HCEC 1CT (cell line): ENCODE data around the gene CELSR1.

Experiments
- DNase-seq: peaks from one replicate; pipeline ENCODE4 v3.0.0-alpha.2; 2017

Gene CELSR1

GRCh38 chr22:46357711-46358520, 179.5 kb downstream of the CELSR1 start:
- no peak for DNase-seq

- DNase-seq: no peak
These were observed 180.6 kb downstream of the CELSR1 start for GRCh38 chr22:46356496-46357480.

DNA sequence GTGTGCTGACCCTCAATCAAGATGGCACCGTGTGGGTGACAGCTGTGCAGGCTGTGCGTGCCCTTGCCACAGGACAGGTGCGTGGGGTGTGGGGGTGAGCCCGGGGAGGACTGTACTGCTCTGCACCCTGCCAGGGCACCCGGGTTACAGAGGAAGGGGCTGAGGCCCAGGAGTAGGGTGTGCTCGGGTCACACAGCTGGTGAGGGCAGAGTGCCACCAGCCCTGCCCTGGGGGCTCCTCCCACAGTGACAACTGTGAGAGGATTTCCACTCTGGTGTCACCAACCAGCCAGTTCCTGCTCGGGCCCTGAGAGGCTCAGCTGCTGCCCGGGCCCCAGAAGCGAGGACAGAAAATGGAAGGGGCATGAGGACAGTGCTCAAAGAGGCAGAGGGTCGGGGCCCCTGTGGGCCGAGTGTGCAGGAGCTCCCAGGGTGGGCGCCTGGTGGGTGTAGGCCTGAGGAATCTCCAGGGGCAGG, 181.4 kb downstream of the CELSR1 start:
- DNase-seq: no peak

DNA sequence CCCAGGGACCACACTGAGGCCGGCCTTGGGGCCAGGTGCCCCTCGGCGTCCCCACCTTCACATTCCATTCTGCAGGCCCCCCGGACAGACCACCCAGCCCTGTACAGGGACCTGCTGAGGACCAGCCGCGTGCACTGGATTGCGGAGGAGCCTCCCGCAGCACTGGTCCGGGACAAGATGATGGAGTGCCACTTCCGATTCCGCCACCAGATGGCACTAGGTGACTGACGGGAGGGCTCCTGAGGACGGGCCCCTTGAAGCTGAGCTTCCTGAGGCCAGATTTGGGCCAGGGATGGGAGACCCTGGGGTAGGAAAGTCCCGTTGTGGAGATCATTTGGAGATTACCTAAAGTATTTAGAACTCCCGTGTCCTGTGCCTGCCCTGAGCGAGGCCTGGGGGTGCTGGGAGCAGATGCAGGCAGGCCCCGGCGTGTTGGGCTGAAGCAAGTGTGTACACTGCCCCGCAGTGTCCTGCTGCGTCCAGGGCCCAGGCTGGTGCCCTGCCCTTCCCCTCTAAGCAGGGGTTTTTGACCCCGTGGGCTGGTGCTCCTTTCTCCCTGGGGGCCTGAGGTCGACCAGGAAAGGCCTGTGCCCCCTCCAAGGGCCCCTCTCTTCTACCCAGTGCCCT, 181.9 kb downstream of the CELSR1 start:
- no peak for DNase-seq

DNA sequence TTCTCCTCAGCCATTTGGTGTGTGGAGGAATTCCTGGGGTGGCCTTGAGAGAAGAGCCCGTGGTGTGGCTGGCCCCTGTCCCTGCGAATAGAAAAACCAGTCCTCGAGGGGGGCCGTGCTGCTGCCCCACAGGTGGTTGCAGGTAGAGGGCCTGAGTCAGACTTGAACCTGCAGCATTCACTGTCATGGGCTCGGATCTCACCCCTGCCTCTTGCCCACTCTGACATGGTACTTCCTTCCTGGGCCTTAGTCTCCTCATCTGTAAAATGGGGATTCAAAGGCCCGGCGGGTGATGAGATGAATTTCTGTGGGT, 182.5 kb downstream of the CELSR1 start:
- DNase-seq: no peak

- DNase-seq: no peak
These were observed 183.0 kb downstream of the CELSR1 start for GRCh38 chr22:46354176-46354992.

DNA sequence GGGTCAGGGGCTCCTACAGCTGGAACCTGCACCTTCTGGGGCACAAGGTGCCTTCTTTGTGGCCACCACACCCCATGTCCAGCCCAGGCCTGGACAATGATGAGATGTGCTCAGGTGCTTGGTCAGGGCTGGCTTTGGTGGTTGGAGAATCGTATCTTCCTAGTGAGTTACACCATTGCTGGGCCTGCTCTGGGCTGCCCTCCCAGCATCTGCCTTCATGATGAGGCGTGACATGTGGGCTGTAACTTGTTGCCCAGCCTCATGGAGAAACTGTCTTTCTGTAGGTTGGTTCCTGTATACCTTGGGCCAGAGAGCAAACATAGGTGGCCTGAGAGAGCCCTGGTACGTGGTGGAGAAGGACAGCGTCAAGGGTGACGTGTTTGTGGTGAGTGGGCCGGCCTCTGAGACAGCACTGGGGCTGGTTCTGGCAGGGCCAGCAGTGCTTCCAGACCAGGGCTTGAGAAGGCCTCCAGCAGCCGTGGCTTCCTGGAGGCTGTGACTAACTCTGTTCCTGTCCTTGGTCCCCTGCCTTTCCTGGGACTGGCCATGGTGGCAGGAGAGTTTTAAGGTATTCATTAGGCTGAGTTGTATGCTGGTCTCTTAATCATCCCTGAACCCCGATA, 183.8 kb downstream of the CELSR1 start:
- no peak for DNase-seq

GRCh38 chr22:46352691-46353386, 184.6 kb downstream of the CELSR1 start:
- no peak for DNase-seq

GRCh38 chr22:46352276-46352675, 185.1 kb downstream of the CELSR1 start:
- DNase-seq: no peak

DNA sequence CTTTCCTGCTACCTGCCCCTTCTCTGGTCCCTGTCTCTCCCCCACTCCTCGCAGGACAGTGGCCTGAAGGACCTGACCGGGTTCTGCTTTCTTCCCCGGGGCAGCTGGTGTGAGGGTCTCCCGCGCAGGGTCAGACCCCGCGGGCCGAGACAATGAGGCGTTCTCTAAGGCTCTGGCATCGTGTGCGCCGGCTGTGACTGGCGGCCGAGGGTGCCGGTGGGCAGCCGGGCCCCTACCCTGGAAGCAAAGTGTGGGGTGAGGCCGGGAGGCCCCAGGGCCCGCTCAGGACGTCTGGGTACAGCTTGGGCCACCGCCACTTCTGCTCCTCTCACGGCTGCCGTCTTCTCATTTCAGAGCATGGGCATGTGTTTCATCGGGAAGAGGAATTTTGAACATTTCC, 185.7 kb downstream of the CELSR1 start:
- DNase-seq: no peak

- no peak for DNase-seq
These were observed 186.2 kb downstream of the CELSR1 start for GRCh38 chr22:46351131-46351735.

DNA sequence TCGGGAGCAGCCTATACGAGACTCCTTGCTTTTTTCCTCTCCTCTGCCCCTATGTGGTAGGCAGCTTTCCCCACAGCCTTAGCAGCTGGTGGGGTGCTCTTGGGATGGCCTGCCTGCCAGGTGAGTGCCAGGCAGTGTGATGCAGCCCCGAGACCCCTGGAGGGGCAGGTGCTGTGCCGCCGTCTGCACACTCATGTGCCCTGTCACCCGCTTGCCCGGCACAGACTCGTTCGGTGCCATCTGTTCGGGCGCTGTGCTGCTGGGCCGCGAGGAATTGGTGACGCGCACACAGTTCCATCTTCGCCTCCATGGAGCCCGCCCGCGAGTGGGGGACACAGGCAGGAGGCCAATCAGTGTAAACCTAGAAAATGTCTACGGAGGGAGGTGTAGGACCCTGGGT, 186.8 kb downstream of the CELSR1 start:
- no peak for DNase-seq

GRCh38 chr22:46350121-46350520, 187.3 kb downstream of the CELSR1 start:
- no peak for DNase-seq

GRCh38 chr22:46349681-46350080, 187.7 kb downstream of the CELSR1 start:
- no peak for DNase-seq

DNA sequence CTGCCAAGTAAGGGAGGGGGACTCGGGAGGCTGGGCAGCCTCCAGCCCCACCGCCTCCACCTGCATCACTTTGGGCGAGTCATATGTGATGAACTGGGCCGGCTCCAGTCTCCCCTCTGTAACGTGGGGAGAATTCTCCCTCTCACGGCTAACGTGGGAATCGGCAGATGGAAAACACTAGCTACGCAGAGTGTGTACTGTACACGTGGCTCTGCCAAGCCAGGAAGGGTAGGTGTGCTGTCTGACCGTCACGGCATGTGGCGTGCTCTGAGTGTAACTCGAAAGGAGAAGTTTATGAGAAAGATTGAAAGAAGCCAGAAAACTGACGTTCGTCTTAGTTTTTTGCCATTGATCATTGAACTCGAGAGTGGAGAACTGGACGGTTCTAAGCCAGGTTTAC, 188.2 kb downstream of the CELSR1 start:
- DNase-seq: no peak

DNA sequence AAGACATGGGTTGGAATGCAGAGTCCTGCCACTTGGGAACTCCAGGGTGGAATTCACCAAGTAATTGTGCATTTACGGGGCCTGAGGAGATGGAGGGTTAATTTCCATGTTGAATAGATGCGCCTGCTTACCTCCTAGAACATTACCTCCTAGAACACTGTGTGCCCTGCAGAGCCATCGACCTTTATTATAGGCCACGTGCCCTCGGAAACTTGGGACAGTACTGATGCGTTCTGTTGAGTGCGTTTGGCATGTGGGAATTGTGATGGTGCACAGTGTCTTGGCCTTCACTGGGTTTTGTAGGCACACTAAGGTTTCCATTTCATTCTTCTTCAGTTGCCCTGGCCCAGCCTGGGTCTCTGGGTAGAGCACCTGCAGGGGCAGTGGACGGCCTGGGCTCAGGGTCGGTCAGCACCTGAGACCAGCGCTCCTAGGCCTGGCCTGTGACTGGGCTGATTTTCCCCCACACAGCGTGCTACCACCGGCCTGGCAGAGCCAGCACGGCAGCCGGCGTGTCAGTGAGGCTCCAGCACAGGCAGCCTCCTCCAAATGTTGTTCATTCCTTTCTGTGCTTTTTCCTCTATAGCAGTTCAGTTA, 189.2 kb downstream of the CELSR1 start:
- no peak for DNase-seq

DNA sequence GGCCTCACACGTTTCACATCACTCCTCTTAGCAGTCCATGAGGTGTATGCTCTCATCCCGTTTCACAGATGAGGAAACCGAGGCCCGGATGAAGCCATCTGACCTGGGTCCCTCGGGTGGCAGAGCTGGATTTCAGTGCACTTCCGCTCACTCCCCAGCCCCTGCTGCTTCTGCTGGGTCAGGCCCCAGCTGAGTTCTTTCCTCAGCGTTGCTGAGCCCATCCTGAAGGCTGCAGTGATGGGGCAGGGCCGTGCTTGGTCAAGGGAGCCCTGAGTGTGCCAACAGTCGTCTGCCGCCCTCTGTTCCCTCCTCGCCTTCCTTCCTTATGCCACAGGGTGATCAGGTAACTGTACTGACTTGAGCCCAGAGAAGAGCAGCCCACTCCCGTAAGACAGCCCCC, 189.8 kb downstream of the CELSR1 start:
- DNase-seq: no peak

DNA sequence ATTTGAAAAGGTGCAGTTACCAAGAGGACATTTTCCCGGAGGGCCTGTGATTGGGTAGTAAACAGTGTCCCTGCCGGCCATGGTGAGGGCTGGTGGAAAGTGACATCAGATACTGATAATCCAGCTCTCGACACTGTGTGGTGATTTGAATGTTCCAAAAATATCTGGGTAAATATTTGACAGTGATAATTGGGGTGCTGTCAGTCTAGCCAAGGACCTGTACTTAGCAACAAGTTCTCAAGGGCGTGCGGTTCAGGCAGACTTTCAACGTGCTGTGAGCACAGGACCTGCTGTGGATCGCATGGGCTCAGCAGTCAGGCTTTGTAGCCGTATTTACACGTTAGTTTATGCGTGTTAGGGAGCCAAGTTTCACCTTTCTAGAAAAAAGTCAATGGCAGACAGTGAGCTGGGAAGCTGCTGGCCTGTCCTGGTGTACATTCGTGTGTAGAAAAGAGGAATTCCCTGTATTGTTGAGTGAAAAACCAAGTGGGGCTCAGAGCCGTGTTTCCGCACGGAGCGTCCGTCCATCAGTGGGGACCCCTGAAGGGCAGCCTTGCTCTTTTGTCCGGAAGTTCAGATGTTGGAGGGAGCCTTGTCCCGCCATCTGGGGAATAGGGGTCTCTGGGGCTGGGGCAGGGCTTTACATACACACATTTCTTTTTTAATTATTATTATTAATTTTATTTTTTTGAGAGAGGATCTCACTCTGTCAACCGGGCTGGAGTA, 190.6 kb downstream of the CELSR1 start:
- DNase-seq: no peak

DNA sequence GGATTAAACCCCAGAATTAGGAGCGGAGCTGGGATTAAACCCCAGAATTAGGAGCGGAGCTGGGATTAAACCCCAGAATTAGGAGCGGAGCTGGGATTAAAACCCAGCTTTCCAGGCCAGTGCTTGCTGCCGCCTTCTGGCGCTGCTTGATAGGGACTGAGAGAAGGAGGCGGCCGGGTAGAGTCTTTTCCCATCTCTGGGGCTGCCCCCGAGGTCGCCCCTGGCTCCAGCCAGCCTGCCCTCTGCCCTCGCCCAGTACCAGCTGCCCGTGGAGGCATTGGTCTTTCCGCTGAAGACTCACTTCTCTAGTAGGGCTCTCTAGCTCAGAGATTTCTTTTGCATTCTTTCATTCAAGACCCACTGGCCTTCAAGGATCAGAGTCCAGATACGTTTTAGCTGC, 196.7 kb downstream of the CELSR1 start:
- no peak for DNase-seq

DNA sequence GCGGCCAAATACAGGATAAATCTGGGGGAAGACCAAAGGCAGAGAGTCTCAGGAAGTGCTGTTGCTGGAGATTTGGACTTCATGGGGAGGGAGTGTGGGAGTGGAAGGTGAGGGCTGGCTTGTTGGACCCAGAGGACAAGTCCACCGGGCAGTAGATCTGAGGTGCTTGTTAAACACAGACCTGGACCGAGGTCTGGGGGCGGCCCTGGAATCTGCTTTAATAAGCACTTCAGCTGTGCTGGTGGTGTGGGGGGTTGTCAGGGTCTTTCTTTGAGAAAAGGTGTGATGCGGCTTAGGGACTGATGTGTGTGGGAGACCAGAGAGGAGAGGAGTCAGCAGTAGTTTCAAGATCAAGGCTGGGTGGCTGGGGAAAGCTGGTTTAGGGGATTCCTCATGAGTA, 197.5 kb downstream of the CELSR1 start:
- DNase-seq: no peak
